Muscle of back (tissue), 11 donors: ENCODE results near the gene LSP1. TPM values are rescaled to one million over a fixed set of nuclear protein-coding genes. Genes with fewer than 3 reads are reported as not detected.
A peak's percentile ranks its signal among the peaks of the same experiment; 100 is the strongest.

Source experiments
- DNase-seq, 3 donors: peaks; one replicate each; pipeline versions ENCODE4 v3.0.0 to v3.0.0-alpha.2; 2013
- polyA plus RNA-seq, 10 donors: library from polyadenylated mRNA; unstranded; fragments of 120-200 nt; gene quantifications; one replicate each; pipeline ENCODE4 v1.2.1, GENCODE V29; 2013; ENCODE audit not compliant: insufficient read length in 10 of 10

LSP1 gene
- polyA plus RNA-seq, 10 donors: 25.7 to 81.2 (median 44.8) TPM

DNA sequence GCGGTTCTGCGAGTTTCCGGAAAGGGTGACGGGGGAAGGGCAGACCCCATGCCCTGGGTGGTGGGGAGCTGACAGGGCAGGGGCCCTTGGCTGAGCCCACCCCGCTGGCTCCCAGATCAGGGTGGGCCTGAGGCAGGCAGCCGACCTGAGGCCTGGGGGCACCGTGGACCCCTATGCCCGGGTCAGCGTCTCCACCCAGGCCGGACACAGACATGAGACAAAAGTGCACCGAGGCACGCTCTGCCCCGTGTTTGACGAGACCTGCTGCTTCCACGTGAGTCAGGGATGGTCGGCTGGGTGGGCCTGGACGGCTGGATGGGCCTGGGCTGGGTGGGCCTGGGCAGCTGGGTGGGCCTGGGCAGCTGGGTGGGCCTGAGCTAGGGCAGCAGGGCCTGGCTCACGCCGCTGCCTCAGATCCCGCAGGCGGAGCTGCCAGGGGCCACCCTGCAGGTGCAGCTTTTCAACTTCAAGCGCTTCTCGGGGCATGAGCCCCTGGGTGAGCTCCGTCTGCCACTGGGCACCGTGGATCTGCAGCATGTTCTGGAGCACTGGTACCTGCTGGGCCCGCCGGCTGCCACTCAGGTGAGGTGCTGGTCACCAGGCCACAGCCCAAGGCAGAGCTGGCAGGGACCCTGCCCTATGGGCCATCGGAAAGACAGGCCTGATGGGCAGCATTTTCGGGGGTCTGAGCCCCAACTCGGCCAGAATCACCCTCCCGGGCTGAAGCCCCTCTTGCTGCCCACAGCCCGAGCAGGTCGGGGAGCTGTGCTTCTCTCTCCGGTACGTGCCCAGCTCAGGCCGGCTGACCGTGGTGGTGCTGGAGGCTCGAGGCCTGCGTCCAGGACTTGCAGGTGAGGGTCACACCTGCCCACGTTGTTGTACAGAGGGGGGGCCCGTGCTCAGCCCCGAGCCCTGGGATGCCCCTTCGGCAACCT is 16.6 kb upstream of the LSP1 start:
- no peak for DNase-seq

DNA sequence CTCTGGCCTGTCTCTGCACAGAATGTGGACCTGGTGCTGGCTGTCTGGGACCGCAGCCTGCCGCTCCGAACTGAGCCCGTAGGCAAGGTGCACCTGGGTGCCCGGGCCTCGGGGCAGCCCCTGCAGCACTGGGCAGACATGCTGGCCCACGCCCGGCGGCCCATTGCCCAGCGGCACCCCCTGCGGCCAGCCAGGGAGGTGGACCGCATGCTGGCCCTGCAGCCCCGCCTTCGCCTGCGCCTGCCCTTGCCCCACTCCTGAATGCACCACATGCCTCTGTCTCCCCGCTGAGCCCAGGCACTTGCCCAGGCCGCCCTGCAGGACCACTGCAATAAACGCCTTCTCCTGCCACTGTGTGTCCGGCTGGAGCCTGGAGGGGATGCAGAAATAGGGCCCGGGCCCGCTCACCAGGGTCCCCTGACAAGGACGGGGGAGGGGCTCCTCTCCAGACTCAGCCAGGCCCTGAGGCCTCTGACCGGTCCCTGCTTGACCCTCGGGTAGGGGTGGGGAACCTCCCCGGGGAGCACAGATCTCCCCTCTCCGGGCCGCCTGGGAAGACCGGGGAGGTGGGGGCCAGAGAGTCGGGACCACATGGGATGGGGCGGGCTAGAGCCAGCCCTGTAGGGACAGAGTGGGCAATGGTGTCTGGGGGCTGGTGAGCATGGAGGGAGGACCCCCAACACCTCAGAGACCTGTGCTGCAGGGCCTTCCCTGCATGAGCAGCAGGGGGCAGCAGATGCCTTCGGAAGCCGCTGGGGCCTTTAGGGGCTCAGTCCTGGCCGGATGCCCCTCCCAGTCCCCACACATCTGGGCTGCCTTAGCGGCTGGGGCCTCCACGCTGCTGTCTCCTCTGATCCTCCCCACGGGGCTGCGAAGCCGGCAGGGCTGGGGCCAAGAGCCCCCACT is 15.5 kb upstream of the LSP1 start:
- DNase-seq: peak; percentile 60 to 92 (median 86)

DNA sequence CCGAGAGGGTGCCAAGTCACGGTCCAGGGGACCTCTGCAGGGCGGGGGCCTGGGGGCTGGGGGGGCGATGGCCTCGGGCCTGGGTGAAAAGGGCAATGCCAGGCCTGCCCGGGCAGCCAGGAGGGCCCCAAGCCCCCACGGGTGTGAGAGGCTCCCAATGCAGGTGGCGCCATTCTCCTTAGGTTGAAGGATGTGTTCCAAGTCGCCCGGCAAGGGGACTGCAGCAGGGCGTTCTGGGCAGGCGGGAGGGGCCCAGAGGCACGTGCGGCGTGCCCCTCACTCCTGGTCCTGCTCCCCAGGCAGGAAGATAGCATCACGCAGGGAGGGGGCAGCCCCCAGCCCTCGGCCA is 14.8 kb upstream of the LSP1 start:
- no peak for DNase-seq

DNA sequence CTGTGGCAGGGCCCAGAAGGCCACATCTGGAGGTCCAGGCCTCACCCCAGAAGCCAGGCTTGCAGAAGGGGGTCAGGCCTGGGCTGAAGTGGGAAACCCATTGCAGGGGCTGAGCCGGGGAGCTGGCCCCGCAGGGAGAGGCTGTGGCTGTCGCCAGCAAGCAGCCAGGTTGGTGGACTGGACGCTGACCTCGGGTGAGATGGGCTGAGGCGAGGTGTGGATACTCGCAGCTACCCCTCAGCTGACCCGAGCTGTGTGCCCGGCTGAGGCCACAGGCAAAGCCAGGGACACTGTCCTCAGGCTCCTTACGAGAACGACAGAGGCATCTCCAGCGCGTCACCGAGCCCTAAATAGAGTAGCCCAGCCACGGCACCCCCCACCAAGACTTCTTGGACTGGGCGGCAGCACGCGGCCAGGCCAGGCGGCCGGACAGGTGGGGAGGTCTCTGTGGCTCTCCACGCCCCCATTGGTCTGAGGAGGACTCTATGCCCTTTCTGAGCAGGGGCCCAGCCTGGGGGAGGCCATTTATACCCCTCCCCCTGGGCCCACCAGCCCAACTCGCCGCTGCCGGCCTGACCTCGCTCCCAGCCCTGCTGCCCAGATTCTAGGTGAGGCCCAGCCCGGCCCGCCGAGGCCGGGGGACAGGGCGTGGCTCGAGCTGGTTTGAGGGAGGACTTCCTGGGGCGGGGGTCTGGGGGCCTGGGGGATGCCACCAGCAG is 14.3 kb upstream of the LSP1 start, which contains the start of gene TNNI2:
Gene TNNI2, plus strand, starts transcription at position 556 of the 719 bp plus-strand sequence. CDS start 716 bp downstream, outside the sequence.
- DNase-seq: peak; percentile 58 to 74 (median 67)

DNA sequence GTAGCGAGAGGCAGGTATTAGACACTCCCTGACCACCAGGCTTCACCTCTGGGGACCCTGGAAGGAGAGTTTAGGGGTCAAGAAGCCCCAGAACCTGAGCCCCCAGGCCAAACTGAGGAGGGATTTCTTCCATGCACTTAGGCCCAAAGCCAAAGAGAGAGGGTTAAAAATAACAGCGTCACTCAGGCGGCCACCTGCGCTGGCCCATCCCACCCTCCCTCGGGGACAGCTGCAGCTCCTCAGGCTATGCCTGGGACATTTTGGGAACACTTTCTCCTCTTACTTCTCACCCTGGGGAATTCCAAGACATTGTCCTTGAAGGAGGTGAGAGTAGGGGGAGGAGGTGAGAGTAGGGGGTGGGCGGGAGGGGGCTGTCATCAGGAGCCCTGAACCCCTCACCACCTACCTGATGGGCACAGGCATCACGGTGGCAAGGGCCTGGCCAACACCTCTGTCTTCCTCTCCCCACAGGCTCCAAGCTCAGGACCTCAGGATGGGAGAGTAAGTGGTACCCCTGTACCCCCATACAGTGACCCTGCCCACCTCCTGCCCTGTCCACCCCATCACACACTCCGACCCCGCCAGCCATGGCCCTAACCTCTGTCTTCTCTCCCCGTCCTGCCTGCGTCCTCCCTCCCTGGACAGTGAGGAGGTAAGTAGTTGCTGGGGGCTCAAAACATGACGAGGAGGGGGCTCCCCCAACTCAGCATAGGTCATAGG is 13.5 kb upstream of the LSP1 start:
- peak in 1 of 3 donors; percentile 54 for DNase-seq

DNA sequence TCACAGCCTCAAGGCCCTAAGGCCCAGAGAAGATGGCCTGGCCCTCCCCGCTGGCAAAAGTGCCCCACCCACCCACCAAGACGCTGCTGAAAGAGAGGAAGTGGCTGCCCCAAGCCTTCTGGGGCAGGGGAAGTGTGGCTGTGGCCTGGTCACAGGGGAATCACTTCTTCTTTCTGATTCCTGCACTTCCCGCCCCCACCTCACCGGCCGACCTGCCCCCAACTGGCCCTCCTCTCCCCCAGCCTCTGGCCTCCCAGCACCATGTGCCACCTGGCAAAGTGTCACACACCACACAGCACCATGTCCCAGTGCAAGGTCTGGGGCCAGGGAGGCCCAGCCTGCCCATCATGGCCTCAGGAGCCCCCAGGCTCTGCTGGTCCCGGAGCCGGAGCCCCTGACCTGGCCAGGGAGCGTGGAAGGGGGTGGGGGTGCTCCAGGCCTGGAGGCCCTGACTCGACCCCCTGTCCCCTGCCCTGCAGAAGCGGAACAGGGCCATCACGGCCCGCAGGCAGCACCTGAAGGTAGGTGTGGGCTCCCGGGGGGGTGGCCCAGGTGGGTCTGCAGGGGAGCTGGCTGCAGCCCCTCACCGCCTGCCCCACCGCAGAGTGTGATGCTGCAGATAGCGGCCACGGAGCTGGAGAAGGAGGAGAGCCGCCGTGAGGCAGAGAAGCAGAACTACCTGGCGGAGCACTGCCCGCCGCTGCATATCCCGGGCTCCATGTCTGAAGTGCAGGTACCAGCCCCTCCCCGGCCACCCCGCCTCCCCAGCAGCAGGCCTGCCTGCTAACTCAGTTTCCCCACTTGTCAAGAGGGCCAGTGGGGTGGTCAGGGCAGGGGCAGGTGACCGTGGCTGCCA is 12.7 kb upstream of the LSP1 start:
- DNase-seq: no peak

DNA sequence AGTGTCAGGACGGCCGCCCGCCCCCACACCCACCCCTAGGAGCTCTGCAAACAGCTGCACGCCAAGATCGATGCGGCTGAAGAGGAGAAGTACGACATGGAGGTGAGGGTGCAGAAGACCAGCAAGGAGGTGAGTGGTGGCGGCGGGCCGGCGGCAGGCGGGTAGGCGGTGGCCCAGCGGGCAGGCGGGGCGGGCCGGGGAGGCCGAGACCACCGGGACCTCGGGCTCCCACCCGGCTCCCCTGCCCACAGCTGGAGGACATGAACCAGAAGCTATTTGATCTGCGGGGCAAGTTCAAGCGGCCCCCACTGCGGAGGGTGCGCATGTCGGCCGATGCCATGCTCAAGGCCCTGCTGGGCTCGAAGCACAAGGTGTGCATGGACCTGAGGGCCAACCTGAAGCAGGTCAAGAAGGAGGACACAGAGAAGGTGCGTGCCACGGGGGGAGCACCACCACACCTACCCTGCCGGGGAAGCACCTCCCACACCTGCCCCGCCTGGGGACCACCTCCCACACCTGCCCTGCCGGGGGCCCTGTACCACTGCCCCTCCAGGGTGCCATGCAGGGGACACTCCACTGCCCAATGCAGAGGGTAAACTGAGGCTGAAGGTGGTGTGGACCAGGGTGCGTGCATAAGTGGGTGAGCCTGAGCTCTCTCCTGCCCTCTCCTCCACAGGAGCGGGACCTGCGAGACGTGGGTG is 12.0 kb upstream of the LSP1 start:
- DNase-seq: no peak

DNA sequence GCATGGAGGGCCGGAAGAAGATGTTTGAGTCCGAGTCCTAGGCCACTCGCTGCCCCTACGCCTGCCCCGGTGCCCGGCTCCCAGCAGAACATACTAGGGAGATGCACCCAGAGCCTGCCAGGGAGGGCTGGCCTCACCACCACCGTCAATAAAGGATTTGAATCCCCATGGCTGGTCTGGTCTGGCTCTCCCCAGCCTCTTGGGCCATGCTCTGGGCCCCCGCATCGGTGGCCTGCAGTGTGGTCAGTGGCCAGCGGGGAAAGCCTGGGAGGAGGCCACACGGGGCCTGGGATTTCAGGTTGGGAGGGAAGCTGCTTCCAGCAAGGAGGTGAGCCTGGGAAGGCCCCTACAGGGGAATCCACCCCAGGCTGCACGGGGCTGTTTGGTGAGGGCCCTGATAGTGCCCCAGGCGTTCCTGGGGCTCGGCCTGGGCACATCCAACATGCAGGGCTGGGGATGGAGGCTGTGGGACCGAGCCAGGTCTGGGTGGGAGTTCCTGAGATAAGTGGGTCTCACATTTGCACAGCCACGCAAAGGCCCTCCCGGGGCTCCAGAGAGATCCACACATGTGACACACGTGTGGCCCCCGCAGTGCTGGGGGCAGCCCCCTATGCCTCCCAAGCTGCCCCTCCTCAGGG is 11.3 kb upstream of the LSP1 start:
- DNase-seq: no peak

DNA sequence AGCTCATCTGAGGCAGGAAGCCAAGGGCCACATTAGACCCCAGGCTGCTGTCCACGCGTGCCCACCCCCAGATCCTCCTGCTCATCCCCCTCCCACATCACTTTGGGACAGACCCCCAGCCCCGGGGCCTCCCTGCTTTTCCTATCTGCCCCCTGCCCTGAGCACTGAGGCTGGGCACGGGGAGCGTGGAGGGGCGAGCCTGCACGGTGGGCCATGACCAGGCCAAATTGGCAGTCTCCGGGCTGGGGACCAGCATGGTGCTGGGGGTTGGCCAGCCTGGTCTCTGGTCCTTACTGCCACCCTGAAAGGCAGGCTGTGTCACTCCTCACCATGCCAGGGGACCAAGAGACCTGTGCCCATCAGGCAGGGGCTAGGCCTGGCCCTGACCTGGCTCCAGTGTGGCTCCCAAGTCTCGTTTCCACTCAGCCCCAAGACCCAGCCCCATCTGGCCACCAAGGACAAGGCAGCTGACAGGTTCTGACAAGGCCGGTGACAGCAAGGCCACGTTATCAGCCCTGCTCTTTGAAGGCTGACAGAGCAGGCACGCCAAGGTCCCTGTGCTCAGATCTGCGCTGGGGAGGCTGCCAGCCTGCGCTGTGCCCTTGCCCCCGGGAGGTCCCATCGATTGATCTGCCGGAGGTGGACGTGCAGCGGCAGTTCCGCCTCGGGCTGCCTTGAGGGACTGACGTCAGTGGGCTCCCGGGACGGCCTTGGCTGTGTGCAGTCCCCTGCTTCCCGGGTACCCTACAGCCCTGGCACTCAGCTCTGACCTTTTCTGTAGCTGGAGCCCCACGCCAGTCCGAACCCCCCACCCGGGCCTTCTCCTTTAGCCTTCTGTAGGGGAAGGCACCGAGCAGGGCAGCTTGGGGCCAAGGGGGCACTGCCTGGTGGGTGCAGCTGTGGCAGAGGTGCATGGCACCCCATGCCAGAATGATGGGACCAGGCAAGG is 10.5 kb upstream of the LSP1 start:
- no peak for DNase-seq

DNA sequence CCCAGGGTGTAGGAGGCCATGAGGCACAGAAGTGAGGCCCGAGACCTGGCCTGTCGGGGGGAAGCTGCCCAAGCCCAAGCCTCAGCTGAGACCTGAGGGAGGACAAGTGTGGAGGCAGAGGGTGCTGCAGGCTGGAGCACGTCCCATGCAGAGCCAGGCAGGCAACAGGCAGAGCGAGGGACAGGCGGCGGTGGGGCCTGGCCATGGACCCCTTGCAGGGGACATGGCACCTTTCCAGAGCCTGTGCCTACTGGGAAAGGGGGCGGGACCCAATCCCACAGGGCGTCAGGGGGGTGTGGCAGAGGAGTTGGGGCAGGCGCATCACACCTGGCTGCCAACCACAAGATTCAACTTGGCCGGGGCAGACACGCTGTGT is 9.8 kb upstream of the LSP1 start:
- no peak for DNase-seq

DNA sequence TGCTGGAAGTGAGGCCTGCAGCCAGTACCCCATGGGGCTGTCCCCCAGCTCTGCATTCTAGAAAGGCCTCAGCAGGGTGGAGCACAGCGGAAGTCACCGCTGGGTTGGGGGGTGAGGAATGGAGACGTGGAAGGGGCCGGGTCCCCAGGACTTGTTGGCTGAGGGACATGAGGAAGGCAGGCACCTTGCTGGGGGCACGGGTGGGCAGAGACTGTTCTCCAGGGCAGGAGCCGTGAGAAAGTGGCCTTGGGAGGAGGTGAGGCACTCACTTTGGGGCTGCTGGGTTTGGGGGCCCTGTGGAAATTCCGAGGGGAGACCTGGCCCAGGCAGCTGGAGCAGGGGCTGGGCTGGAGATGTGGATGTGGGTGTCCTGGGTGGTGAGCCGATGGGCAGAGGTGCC is 9.1 kb upstream of the LSP1 start:
- no peak for DNase-seq

DNA sequence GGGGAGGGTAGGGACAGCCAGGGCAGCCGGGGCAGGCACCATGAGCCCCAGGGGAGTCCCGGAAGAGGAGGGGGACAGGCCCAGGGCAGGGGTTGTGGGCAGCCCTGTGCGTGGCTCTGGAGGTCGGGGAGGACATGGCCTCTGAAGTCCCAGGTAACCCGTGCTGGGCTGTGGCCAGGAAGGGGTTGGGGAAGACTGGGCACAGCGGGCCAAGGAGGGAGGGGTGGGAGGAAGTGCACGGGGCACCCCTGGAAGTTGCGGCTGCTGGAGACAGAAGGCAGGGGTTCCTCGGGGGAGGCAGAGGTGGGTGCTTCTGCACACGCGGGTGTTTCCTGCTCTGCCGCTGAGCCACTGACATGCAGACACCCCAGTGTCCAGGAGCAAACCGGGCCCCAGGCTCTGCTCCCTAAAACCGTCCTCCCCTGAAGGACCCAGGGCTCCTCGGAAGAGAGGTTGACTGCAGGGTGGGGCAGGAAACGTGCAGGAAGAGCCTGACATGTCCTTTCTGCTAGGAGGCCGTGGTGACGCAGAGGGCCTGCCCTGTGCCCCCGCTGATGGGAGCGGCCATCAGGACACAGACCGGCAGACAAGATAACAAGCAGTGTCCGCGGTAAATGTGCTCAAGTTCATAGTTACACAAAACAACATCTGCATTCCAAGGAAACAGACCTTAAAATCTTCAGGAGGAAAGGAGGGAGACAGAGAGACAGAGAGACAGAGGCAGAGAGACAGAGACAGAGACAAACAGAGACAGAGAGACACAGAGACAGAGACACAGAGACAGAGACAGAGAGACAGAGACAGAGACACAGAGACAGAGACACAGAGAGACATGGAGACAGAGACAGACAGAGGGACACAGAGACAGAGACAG is 8.4 kb upstream of the LSP1 start:
- peak in 1 of 3 donors; percentile 76 for DNase-seq

DNA sequence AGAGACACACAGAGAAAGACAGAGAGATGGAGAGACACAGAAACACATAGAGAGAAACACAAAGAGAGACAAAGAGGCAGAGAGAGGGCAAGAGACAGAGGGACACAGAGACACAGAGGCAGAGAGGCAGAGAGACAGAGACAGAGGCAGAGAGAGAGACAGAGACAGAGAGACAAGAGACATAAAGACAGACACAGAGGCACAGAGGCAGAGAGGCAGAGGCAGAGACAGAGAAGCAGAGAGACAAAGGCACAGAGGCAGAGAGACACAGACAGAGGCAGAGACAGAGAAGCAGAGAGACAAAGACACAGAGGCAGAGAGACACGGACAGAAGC is 7.8 kb upstream of the LSP1 start:
- DNase-seq: no peak

DNA sequence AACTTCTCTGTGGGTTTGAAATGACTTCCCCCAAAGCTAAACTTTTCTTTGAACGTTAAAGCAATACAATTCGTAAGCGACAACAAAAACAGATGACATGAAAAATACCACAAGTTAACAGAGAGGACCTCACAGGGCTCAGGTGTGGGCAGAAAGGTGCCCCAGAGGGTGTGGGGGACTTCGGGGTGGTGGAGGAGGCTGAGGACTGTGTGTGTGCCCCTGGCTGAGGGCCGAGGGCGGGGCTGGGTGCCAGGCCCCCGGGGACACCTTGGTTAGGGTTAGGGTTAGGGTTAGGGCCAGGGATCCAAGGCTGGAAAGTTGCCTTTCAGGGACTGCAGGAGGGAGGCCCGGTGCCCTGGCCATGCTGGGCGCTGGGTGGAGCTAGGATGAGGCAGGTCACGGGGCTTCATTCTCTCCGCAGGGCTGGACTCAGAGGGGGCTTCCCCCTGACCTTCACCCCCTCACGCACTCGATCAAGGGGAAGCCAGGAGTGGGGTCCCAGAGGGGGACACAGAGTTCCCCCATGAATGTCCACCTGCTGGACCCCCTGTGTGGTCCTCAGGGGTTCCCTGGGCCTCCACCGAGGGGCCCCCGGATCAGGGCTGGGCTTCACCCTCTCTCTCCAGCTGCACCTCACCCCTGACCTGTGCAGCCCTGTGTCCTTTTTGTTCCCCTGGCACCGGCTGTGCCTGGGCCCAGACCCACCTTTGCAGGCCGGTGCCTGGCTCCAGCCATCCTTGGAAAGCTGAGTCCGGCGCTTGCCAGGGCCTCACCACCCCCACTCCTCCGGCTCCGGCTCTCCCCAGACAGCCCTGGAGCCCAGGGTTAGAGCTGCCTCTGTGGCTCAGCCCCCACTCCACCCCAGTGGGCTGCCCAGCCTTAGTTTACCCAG is 7.1 kb upstream of the LSP1 start:
- DNase-seq: no peak

DNA sequence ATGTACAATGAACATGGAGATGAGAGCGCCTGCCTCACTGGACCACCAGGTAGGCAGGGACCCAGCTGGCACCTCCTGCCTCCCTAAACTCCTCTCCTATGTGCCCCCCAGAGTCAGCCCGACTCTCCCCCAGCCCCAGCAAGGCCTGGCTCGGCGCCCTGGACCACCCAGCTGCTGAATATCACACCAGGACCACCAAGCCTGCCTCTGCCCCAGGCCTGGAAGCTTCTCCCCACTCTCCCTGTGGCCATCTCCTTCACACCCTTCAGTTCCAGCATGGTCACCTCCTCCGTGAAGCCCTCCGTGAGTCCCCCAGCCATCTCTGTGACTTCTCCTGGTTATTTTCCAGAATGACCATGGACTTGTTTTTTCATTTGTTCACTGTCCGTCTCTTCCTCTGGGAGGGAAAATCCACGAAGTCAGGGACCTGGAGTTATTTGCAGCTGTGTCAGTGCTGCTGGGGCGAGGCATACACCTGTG is 6.4 kb upstream of the LSP1 start:
- DNase-seq: no peak
